Measurements from ENCODE around the gene MORC3. TPM values are rescaled to one million over a fixed set of nuclear protein-coding genes. Genes with fewer than 3 reads are reported as not detected.

The MORC3 gene
- total RNA-seq, 1 experiment from 2014 or later: 18.7 TPM

- Histone ChIP-seq H3K9ac (ENCODE audit: extremely low read depth, insufficient read length, low read length) (no peak overlapping the region), H3K27me3 (ENCODE audit: insufficient read depth, low read length) (no peaks in the 10 kb centered on the region), H2BK12ac (ENCODE audit: insufficient read length, low read depth, low read length) (no peak overlapping the region), H3K4me1 (ENCODE audit: insufficient read depth, low read length) (no peaks in the 10 kb centered on the region), H3K79me1 (ENCODE audit: insufficient read depth, low read depth, low read length, poor library complexity, severe bottlenecking) (no peaks in the 10 kb centered on the region), H2BK5ac (ENCODE audit: insufficient read length, low read length) (no peak overlapping the region), H3K56ac (ENCODE audit: insufficient read length, low read depth, low read length) (no peak overlapping the region), H2BK15ac (ENCODE audit: low read depth, low read length) (no peak overlapping the region), H2BK20ac (ENCODE audit: low read depth, low read length, poor library complexity, severe bottlenecking) (no peak overlapping the region), H3K79me2 (ENCODE audit: insufficient read depth, low read length) (no peaks in the 10 kb centered on the region), H2AK5ac (ENCODE audit: insufficient read length, low read length) (no peak overlapping the region), H3K18ac (ENCODE audit: insufficient read length, low read depth, low read length) (no peak overlapping the region), H4K91ac (ENCODE audit: insufficient read length, low read depth, low read length) (no peak overlapping the region), H4K5ac (ENCODE audit: insufficient read length, low read depth, low read length) (no peak overlapping the region), H3K4me2 (ENCODE audit: insufficient read depth, insufficient read length, low read length) (no peak overlapping the region), H3T11ph (ENCODE audit: low read length) (no peak overlapping the region), H3K23me2 (ENCODE audit: insufficient read length, low read depth, low read length, poor library complexity, severe bottlenecking) (no peaks in the 10 kb centered on the region), H2AFZ (ENCODE audit: low read length) (no peak overlapping the region), H4K8ac (replicated peaks; ENCODE audit: insufficient read length, low read depth, low read length) (no peak overlapping the region), H4K20me1 (ENCODE audit: control insufficient read depth, insufficient read depth, insufficient read length) (no peaks in the 10 kb centered on the region), H2BK120ac (ENCODE audit: low read depth, low read length, poor library complexity, severe bottlenecking) (no peak overlapping the region), H3K14ac (ENCODE audit: insufficient read depth, low read length) (no peak overlapping the region), H3K23ac (ENCODE audit: insufficient read length, low read depth, low read length) (no peak overlapping the region), H3K9me3 (ENCODE audit: control insufficient read depth, low read depth, low read length) (no peaks in the 10 kb centered on the region), H3K4ac (ENCODE audit: low read depth, low read length) (no peak overlapping the region), H3K27ac (ENCODE audit: insufficient read length, low read depth, low read length) (no peak overlapping the region)
- Mint-ChIP-seq H3K4me1 (peaks cover 11 to 16% of the 10 kb centered on the region in 2 experiments), H3K9me3 (no peaks in the 10 kb centered on the region), H3K36me3 (ENCODE audit: insufficient read depth in 1 of 3, low read depth in 3 of 3) (peaks cover 29 to 80% (median 73%) of the 10 kb centered on the region in 3 experiments), H3K4me3 (no peak overlapping the region), H3K27ac (0 out of 7 replicates have a peak overlapping the region, but pooled peaks of 1 of the 3 experiments have one; percentile 44), H3K27me3 (ENCODE audit: low read depth) (no peaks in the 10 kb centered on the region)
- no peak for TF ChIP-seq CTCF (conservative IDR thresholded peaks at IDR 0.05)
- no CpG with 5 or more reads among the region's 11 CpGs for WGBS (ENCODE audit: extremely low coverage, insufficient read length, low lambda C conversion rate)
- no peak for DNase-seq
Measured at GRCh38 chr21:36412916-36413315, 92.9 kb downstream of the MORC3 start.
